BLaER1 treated with 17β-estradiol and CSF1 and Interleukin-3, amounts not matched to agents 10 nM and 100 nM (cell line): ENCODE results near the gene SLC38A9.

Source experiments
- H3K27ac ChIP-seq, 11 experiments: shearing (Covaris generic); formaldehyde crosslinking; 2 replicates each; pipeline ENCODE4 v1.8.1; 2022
- H3K27me3 ChIP-seq, 11 experiments: shearing (Covaris generic); formaldehyde crosslinking; 2 replicates each; pipeline ENCODE4 v1.8.1; 2022
- H3K36me3 ChIP-seq, 11 experiments: shearing (Covaris generic); formaldehyde crosslinking; 2 replicates each; pipeline ENCODE4 v1.8.1; 2022
- H3K4me1 ChIP-seq, 10 experiments: shearing (Covaris generic); formaldehyde crosslinking; 2 replicates each; pipeline ENCODE4 v1.8.1; 2022
- H3K4me2 ChIP-seq, 11 experiments: shearing (Covaris generic); formaldehyde crosslinking; 2 replicates each; pipeline ENCODE4 v1.8.1; 2022
- H3K4me3 ChIP-seq, 10 experiments: shearing (Covaris generic); formaldehyde crosslinking; 2 replicates each; pipeline ENCODE4 v1.8.1; 2022
- H3K9ac ChIP-seq, 11 experiments: shearing (Covaris generic); formaldehyde crosslinking; 2 replicates each; pipeline ENCODE4 v1.8.1; 2022
- H3K9me3 ChIP-seq, 11 experiments: shearing (Covaris generic); formaldehyde crosslinking; replicated peaks in 1 of 11; 2 replicates each; pipeline ENCODE4 v1.8.1; 2022
- H4K20me1 ChIP-seq, 11 experiments: shearing (Covaris generic); formaldehyde crosslinking; 2 replicates each; pipeline ENCODE4 v1.8.1; 2022
- Cebpa-rat ChIP-seq, 11 experiments: shearing (Covaris generic); IDR thresholded peaks; 2 replicates each; pipeline ENCODE4 v1.8.1; 2022

The SLC38A9 gene

DNA sequence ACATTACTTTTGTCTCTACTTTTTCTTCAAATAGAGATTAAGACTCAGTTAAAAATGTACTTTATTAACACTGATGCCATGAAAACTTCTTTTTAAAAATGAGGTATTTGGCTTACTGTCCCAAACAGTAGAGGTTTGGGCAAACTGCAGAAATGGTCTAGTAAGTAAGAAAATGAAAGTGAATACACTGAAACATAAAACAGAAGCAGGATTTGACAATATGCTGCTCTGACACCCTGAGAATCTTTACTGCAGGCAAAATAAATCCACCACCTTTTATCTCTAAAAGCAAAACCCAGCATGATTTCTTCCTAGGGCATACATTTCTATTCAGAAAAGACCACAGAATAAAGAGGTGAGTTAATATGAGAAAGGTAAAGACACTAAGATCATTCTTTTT is 86.2 kb downstream of the SLC38A9 start:
- peaks cover 0 to 50% (median 9%) of the 10 kb centered on the region in 11 experiments; a peak in 12 of 22 replicates for H3K36me3 ChIP-seq
- H3K4me2 ChIP-seq = no peak overlapping the region
- H3K9ac ChIP-seq = no peak overlapping the region
- TF ChIP-seq Cebpa-rat (IDR thresholded peaks at IDR 0.05) = no peak
- no peak overlapping the region for H3K4me3 ChIP-seq
- no peak overlapping the region for H3K27ac ChIP-seq
- H3K27me3 ChIP-seq = no peaks in the 10 kb centered on the region
- H3K4me1 ChIP-seq = no peaks in the 10 kb centered on the region
- no peaks in the 10 kb centered on the region for H4K20me1 ChIP-seq
- H3K9me3 ChIP-seq = no peaks in the 10 kb centered on the region

DNA sequence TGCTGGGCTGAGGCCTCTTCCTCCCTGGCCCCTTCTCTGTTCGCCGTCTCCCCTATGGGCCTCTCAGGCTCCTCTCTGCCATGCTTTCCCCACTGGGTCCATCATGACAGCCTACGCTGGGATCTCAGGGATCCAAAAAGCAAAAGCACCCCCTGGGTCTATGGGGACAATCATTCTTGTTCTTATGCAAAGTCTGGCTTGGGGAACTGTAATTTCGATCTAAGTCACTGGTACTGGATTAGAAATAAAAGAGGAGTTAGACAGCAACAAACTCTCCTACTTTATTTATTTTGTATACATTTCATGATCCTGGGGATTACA is 86.6 kb downstream of the SLC38A9 start:
- H4K20me1 ChIP-seq = no peaks in the 10 kb centered on the region
- no peak overlapping the region for H3K27ac ChIP-seq
- no peak overlapping the region for H3K9ac ChIP-seq
- no peaks in the 10 kb centered on the region for H3K9me3 ChIP-seq
- no peak overlapping the region for H3K4me3 ChIP-seq
- 0 out of 22 replicates have a peak, but pooled peaks of 1 of the 11 experiments have one; percentile 6 for TF ChIP-seq Cebpa-rat (IDR thresholded peaks at IDR 0.05)
- peaks cover 0 to 46% (median 9%) of the 10 kb centered on the region in 11 experiments; a peak in 11 of 22 replicates for H3K36me3 ChIP-seq
- no peak overlapping the region for H3K4me2 ChIP-seq
- H3K4me1 ChIP-seq = no peaks in the 10 kb centered on the region
- no peaks in the 10 kb centered on the region for H3K27me3 ChIP-seq

DNA sequence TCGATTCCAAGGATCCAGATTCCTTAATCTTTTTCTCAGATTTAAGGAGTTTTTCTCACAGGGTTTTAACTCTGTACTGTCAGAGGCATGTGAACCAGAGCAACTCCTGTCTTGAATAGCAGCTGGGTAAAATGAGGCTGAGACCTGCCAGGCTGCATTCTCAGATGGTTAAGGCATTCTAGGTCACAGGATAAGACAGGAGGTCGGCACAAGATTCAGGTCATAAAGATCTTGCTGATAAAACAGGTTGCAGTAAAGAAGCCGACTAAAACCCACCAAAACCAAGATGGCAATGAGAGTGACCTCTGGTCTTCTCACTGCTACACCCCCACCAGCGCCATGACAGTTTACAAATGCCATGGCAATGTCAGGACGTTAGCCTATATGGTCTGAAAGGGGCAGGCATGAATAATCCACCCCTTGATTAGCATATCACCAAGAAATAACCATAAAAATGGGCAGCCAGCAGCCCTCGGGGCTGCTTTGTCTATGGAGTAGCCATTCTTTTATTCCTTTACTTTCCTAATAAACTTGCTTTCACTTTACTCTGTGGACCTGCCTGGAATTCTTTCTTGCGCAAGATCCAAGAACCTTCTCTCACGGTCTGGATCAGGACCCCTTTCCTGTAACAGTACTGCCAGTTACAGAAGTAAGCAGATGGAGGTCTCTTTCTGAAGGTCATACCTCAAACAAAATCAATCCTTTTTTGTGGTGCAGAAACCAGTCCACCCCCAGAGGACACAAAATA is 87.1 kb downstream of the SLC38A9 start:
- no peak overlapping the region for H3K4me3 ChIP-seq

DNA sequence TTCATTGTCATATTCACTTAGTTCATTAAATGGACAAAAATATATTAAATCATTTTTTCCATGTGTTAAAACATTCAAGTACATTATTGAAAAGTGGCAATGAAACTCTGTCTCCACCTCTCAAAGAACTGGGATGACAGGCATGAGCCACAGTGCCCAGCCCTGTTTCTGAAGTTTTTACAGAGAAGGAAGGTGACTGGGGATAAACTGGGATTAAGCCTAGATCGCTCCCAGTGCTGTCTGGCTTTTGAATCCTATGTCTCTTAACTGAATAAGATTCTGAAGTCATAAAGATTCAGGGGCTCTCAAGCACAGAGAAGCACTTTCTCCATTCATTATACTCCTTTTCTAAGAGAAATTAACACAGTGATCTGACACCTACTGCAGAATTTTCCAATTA is 88.3 kb downstream of the SLC38A9 start:
- H3K9me3 ChIP-seq = no peaks in the 10 kb centered on the region

More for the DNA sequence above, 87.1 kb downstream of the SLC38A9 start:
- Histone ChIP-seq H4K20me1 (no peaks in the 10 kb centered on the region), H3K9me3 (no peaks in the 10 kb centered on the region), H3K36me3 (peaks cover 0 to 42% (median 9%) of the 10 kb centered on the region in 11 experiments; a peak in 11 of 22 replicates), H3K9ac (no peak overlapping the region), H3K4me2 (no peak overlapping the region), H3K27me3 (no peaks in the 10 kb centered on the region), H3K4me1 (no peaks in the 10 kb centered on the region), H3K27ac (no peak overlapping the region)
- peak in 2 of 11 experiments; percentile 30 to 61; a peak in 3 of 22 replicates for TF ChIP-seq Cebpa-rat (IDR thresholded peaks at IDR 0.05)

DNA sequence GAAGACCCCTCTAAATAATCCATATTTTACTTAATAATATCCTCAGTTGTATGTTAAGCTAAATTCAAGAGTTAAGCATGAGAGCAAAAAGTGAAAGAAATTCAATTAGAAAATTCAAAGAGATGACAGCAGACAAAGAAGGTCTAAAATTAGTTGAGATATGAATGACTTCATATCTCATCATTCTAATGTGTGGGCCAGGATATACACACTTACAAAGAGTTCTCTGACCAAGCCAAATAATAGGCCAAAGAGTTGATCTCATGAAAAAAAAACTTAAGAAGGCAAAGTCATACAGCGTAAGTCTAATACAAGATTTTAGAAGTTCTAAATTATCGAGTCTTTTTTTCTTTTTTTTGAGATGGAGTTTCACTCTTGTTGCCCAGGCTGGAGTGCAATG is 89.7 kb downstream of the SLC38A9 start:
- no peak overlapping the region for H3K4me3 ChIP-seq
- peaks cover 0 to 31% (median 7%) of the 10 kb centered on the region in 11 experiments; a peak in 9 of 22 replicates for H3K36me3 ChIP-seq
- H3K9me3 ChIP-seq = no peaks in the 10 kb centered on the region
- no peak overlapping the region for H3K27ac ChIP-seq
- H4K20me1 ChIP-seq = no peaks in the 10 kb centered on the region
- H3K9ac ChIP-seq = no peak overlapping the region
- TF ChIP-seq Cebpa-rat (IDR thresholded peaks at IDR 0.05) = no peak
- no peaks in the 10 kb centered on the region for H3K27me3 ChIP-seq
- H3K4me2 ChIP-seq = no peak overlapping the region
- no peaks in the 10 kb centered on the region for H3K4me1 ChIP-seq

More for the DNA sequence above, 88.3 kb downstream of the SLC38A9 start:
- Histone ChIP-seq H3K9ac (no peak overlapping the region), H3K4me1 (no peaks in the 10 kb centered on the region), H3K27ac (no peak overlapping the region), H3K27me3 (no peaks in the 10 kb centered on the region), H3K4me2 (no peak overlapping the region), H3K36me3 (peaks cover 0 to 36% (median 8%) of the 10 kb centered on the region in 11 experiments; a peak in 9 of 22 replicates), H3K4me3 (no peak overlapping the region), H4K20me1 (no peaks in the 10 kb centered on the region)
- no peak for TF ChIP-seq Cebpa-rat (IDR thresholded peaks at IDR 0.05)

DNA sequence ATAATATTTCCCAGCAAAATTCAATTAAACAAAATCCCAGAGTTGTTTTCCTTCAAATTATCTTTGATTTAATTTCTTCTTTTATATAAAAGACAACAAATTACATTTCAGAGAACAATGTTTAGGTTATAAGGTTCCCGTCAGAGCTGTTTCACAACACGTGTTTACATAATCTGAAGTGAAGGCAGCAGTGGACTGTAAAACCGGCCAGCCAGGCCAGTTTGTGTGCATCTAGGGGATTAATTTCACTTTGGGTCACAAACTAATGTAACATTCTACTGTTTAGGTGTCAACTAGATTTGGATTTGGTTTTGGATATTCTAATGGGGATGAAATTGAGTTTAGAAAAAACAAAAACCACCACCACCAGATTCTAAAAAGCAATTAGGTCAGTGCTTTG is 90.9 kb downstream of the SLC38A9 start:
- TF ChIP-seq Cebpa-rat (IDR thresholded peaks at IDR 0.05) = no peak
- Histone ChIP-seq H3K4me2 (no peak overlapping the region), H3K4me3 (no peak overlapping the region), H4K20me1 (no peaks in the 10 kb centered on the region), H3K36me3 (peaks cover 0 to 23% (median 7%) of the 10 kb centered on the region in 11 experiments; a peak in 9 of 22 replicates), H3K27me3 (no peaks in the 10 kb centered on the region), H3K4me1 (no peaks in the 10 kb centered on the region), H3K27ac (no peak overlapping the region), H3K9ac (no peak overlapping the region), H3K9me3 (no peaks in the 10 kb centered on the region)

DNA sequence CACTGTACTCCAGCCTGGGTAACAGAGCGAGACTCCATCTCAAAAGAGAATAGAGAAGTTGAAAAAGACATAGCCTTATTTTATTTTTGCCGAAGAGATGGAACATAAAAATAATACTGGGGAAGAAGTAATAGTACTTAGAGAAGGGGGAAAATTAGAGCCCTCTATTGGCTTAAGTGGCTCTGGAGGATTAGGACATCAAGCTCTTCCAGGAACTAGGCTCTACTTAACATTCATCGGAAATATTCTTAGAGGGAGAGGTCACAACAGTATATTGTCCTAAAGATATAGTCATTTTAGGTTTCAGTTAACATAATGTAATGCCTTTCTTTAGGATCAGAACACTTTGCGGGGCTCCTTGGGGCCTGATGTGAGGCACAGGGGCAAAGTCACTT is 91.4 kb downstream of the SLC38A9 start:
- peaks cover 0 to 18% (median 7%) of the 10 kb centered on the region in 11 experiments; a peak in 8 of 22 replicates for H3K36me3 ChIP-seq
- no peaks in the 10 kb centered on the region for H4K20me1 ChIP-seq
- H3K9ac ChIP-seq = no peak overlapping the region
- H3K27me3 ChIP-seq = no peaks in the 10 kb centered on the region
- no peak overlapping the region for H3K4me3 ChIP-seq
- no peaks in the 10 kb centered on the region for H3K9me3 ChIP-seq
- H3K4me1 ChIP-seq = no peaks in the 10 kb centered on the region
- TF ChIP-seq Cebpa-rat (IDR thresholded peaks at IDR 0.05) = no peak
- no peak overlapping the region for H3K4me2 ChIP-seq
- H3K27ac ChIP-seq = no peak overlapping the region

DNA sequence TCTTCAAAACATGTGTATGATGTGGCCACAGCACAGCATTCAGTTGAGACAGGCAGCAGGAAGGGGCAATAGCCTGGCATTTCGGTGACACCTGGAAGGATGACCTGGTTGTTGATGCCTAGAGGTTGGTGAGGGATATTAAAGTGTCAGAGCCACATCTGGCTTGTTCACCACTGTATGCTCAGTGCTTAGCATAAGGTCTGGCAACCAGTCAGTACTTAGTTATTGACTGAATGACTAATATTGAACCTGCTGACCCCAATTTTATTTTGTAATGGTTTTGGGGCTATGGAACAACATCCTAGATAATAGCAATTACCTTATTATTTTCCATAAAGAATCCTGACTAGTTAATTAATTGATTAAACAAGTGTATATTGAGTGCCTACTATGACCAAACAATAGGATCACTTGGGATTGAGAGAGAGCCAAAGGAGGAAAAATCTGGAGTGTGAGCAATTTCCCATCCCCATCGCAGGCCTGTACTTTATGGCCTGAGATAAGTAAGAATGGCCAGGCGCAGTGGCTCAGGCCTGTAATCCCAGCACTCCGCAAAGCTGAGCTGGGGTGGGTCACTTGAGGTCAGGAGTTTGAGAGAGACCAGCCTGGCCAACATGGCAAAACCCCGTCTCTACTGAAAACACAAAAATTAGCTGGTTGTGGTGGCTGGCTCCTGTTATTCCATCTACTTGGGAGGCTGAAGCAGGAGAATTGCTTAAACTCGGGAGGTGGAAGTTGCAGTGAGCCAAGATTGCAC is 91.9 kb downstream of the SLC38A9 start:
- Histone ChIP-seq H3K4me2 (no peak overlapping the region), H3K36me3 (peaks cover 0 to 12% (median 3%) of the 10 kb centered on the region in 11 experiments; a peak in 6 of 22 replicates), H3K4me3 (no peak overlapping the region), H4K20me1 (no peaks in the 10 kb centered on the region), H3K9me3 (peaks cover 0 to 3% (median 0%) of the 10 kb centered on the region in 11 experiments; a peak in 1 of 22 replicates), H3K27me3 (no peaks in the 10 kb centered on the region), H3K4me1 (no peaks in the 10 kb centered on the region), H3K27ac (no peak overlapping the region), H3K9ac (no peak overlapping the region)
- TF ChIP-seq Cebpa-rat (IDR thresholded peaks at IDR 0.05) = no peak

DNA sequence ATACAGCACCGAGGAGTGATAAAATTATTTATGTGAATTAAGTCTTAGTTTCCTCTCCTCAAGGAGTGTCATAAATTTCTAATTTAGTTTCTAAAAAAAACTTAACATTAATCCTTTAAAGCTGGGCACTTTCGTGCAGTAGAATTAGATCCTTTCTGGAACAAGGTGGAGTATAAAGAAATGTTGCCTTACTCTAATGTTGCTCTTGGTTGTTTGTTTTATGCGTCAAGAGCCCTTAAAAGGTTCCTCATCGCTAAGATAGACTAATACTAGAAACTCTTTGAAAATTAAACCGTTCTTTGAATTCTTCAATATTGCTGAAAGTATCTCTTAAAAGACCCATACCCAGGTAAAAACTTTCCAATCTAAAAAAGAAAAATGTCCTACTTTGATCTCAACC is 93.8 kb downstream of the SLC38A9 start:
- Histone ChIP-seq H3K9ac (no peak overlapping the region), H3K27ac (no peak overlapping the region)
- no peak for TF ChIP-seq Cebpa-rat (IDR thresholded peaks at IDR 0.05)

More for the DNA sequence above, 93.8 kb downstream of the SLC38A9 start:
- Histone ChIP-seq H3K27me3 (no peaks in the 10 kb centered on the region), H3K9me3 (peaks cover 9 to 22% (median 14%) of the 10 kb centered on the region in 11 experiments), H3K4me2 (no peak overlapping the region), H4K20me1 (no peaks in the 10 kb centered on the region), H3K4me3 (no peak overlapping the region), H3K36me3 (peaks cover 0 to 6% (median 0%) of the 10 kb centered on the region in 11 experiments; a peak in 3 of 22 replicates), H3K4me1 (no peaks in the 10 kb centered on the region)
